ENCODE measurements around the gene TMEM248. TPM values are rescaled to one million over a fixed set of nuclear protein-coding genes. Genes with fewer than 3 reads are reported as not detected.
"Not testable (repeated sequence)": the region's sequence is repeated elsewhere in the genome, so short reads cannot be mapped to it uniquely, and the experiment has no call there.

The TMEM248 gene
- total RNA-seq, 1 experiment from 2014 or later = 98.0 TPM

DNA sequence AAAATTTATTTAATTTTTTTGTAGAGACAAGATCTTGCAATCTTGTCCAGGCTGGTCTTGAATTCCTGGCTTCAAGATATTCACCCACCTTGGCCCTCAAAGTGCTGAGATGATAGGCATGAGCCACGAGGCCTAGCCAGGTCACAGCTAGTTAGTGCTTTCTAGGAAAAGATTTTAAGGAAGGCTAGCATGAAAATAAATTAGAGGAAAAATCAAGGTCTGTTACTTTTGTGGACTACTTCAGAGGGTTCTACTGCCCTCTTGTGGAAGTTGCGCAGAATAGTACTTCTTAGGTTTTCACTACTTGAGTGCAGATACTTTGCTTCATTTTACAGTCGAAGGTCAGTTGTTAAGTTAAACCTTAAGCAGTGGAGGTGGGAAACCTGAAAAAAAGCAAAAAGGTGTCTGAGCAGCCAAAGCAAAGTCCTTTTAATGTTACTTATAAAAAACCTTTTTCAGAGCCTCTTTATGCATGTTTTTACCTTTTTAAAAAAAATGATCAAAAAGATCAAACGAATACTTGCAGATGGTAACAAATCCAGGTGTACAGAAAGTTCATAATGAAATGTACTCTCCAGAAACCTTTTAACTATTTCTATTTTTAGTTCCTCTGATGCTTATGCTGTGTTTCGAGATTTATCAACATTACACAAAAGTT, 79.7 kb downstream of the TMEM248 start:
- intact Hi-C loops (cut with micrococcal nuclease; ENCODE audit: unreplicated experiment); H3K4me1 ChIP-seq; H3K4me1 Mint-ChIP-seq (ENCODE audit: low read depth, unreplicated experiment); BruUV-seq (replicated peaks); H3K9me3 ChIP-seq; H3K27ac Mint-ChIP-seq (ENCODE audit: unreplicated experiment); CTCF ChIA-PET; H3K36me3 ChIP-seq (ENCODE audit: control insufficient read depth, insufficient read depth, low read length); H3K4me3 ChIP-seq (ENCODE audit: low read depth, low read length); H3K4me3 Mint-ChIP-seq (ENCODE audit: unreplicated experiment); H3K9me3 Mint-ChIP-seq (ENCODE audit: unreplicated experiment); POLR2A ChIA-PET; H3K27me3 Mint-ChIP-seq (ENCODE audit: insufficient read depth, unreplicated experiment); H3K27me3 ChIP-seq (replicated peaks; ENCODE audit: control insufficient read depth, insufficient read depth, low read length): not testable (repeated sequence)
- peak in 1 of 2 experiments; percentile 28 for DNase-seq
- H3K36me3 Mint-ChIP-seq (ENCODE audit: insufficient read depth, unreplicated experiment) = peaks cover 27% of the 10 kb centered on the region
- TF ChIP-seq, protein P1, sequence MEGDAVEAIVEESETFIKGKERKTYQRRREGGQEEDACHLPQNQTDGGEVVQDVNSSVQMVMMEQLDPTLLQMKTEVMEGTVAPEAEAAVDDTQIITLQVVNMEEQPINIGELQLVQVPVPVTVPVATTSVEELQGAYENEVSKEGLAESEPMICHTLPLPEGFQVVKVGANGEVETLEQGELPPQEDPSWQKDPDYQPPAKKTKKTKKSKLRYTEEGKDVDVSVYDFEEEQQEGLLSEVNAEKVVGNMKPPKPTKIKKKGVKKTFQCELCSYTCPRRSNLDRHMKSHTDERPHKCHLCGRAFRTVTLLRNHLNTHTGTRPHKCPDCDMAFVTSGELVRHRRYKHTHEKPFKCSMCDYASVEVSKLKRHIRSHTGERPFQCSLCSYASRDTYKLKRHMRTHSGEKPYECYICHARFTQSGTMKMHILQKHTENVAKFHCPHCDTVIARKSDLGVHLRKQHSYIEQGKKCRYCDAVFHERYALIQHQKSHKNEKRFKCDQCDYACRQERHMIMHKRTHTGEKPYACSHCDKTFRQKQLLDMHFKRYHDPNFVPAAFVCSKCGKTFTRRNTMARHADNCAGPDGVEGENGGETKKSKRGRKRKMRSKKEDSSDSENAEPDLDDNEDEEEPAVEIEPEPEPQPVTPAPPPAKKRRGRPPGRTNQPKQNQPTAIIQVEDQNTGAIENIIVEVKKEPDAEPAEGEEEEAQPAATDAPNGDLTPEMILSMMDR (IDR thresholded peaks at IDR 0.05; ENCODE audit: insufficient read depth in 1 of 2, low read depth in 1 of 2, low read length in 1 of 2, severe bottlenecking in 1 of 2, unreplicated experiment in 1 of 2) = peak in 1 of 2 experiments; percentile 52

DNA sequence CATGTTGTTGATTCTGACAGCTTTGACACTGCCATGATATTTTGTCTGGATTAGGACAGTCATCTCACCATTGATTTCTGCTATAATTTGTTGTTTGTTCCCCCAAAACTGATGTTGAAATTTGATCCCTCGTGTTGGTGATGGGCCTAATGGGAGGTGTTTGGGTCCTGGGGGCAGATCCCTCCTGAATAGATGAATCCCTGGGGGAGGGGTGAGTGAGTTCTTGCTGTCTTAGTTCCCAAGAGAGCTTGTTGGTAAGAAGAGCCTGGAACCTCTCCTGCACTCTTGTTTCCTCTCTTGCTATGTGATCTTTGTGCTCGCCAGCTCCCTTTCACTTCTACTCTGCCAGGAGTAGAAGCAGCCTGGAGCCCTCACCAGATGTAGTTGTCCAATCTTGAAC, 83.1 kb downstream of the TMEM248 start:
- H3K4me3 Mint-ChIP-seq (ENCODE audit: unreplicated experiment); H3K9me3 Mint-ChIP-seq (ENCODE audit: unreplicated experiment); H3K4me1 ChIP-seq; H3K4me1 Mint-ChIP-seq (ENCODE audit: low read depth, unreplicated experiment); BruUV-seq (replicated peaks); H3K36me3 ChIP-seq (ENCODE audit: control insufficient read depth, insufficient read depth, low read length); POLR2A ChIA-PET; H3K27me3 Mint-ChIP-seq (ENCODE audit: insufficient read depth, unreplicated experiment); CTCF ChIA-PET; DNase-seq; intact Hi-C loops (cut with micrococcal nuclease; ENCODE audit: unreplicated experiment); H3K27me3 ChIP-seq (replicated peaks; ENCODE audit: control insufficient read depth, insufficient read depth, low read length); H3K9me3 ChIP-seq; H3K4me3 ChIP-seq (ENCODE audit: low read depth, low read length); H3K27ac Mint-ChIP-seq (ENCODE audit: unreplicated experiment): not testable (repeated sequence)
- H3K36me3 Mint-ChIP-seq (ENCODE audit: insufficient read depth, unreplicated experiment) = peaks cover 54% of the 10 kb centered on the region

DNA sequence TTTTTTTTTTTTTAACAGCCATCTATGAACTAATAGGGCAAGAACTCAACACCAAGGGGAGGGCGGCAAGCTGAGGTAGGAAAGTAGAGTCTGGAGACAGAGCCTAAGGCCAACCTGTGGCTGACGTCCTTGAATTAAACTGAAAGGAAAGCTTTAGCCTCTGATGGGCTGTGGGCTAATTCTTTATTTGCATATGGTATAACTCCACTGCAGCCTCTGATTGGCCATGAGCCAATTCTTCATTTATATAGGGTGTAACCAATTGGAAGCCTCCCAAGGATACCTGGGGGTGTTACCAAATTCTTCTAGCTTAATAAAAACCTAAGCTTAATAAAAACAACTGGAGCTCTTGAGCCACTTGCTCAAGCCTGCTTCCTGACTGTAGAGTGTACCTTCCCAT, 85.9 kb downstream of the TMEM248 start:
- Histone ChIP-seq H3K4me1 (no peaks in the 10 kb centered on the region), H3K4me3 (ENCODE audit: low read depth, low read length) (no peak overlapping the region), H3K27me3 (replicated peaks; ENCODE audit: control insufficient read depth, insufficient read depth, low read length) (no peaks in the 10 kb centered on the region), H3K36me3 (ENCODE audit: control insufficient read depth, insufficient read depth, low read length) (no peaks in the 10 kb centered on the region), H3K9me3 (no peaks in the 10 kb centered on the region)
- Mint-ChIP-seq H3K4me3 (ENCODE audit: unreplicated experiment) (no peak overlapping the region), H3K36me3 (ENCODE audit: insufficient read depth, unreplicated experiment) (peaks cover 80% of the 10 kb centered on the region), H3K27me3 (ENCODE audit: insufficient read depth, unreplicated experiment) (no peaks in the 10 kb centered on the region), H3K4me1 (ENCODE audit: low read depth, unreplicated experiment) (no peaks in the 10 kb centered on the region), H3K27ac (ENCODE audit: unreplicated experiment) (no peak overlapping the region), H3K9me3 (ENCODE audit: unreplicated experiment) (no peaks in the 10 kb centered on the region)
- TF ChIP-seq, protein P1 (IDR thresholded peaks at IDR 0.05; ENCODE audit: insufficient read depth in 1 of 2, low read depth in 1 of 2, low read length in 1 of 2, severe bottlenecking in 1 of 2, unreplicated experiment in 1 of 2) = no peak
- ChIA-PET CTCF (no interaction called here), POLR2A (interaction anchor here (0.7 kb wide), 1 partner anchor 11 kb away, joined by 9 read pairs; no protein-coding TSS in a partner anchor)
- no peak for DNase-seq
- intact Hi-C loops (cut with micrococcal nuclease; ENCODE audit: unreplicated experiment) = no loop called here
- BruUV-seq (replicated peaks) = no TSS peak

Other genes with a start within 250 kb of the TMEM248 start
- gene RABGEF1, start 180.5 kb upstream of the TMEM248 start, total RNA-seq (2022) = 20.3 and 21.2 TPM in 2 replicates
- 130 and 143 TPM in 2 replicates for gene SBDS, start 74.4 kb downstream of the TMEM248 start, total RNA-seq (2022)
- gene TYW1, start 75.6 kb downstream of the TMEM248 start, total RNA-seq (2022) = 25.6 and 26.9 TPM in 2 replicates

Data from Caco-2 (cell line).